ENCODE measurements around the gene PLEKHO1.

PLEKHO1 gene

GRCh38 chr1:150151291-150152181, 1.8 kb downstream of the PLEKHO1 start:
- peak; percentile 21 for DNase-seq

- no peak for DNase-seq
Observed at GRCh38 chr1:150152182-150152536, 2.4 kb downstream of the PLEKHO1 start.

GRCh38 chr1:150152772-150153456, 3.2 kb downstream of the PLEKHO1 start:
- DNase-seq = no peak

- DNase-seq = no peak
Observed at GRCh38 chr1:150154143-150154542, 4.4 kb downstream of the PLEKHO1 start.

- no peak for DNase-seq
Observed at GRCh38 chr1:150155413-150156071, 5.8 kb downstream of the PLEKHO1 start.

GRCh38 chr1:150156868-150157603, 7.3 kb downstream of the PLEKHO1 start:
- no peak for DNase-seq

GRCh38 chr1:150159550-150159949, 9.8 kb downstream of the PLEKHO1 start:
- DNase-seq = peak; percentile 92

GRCh38 chr1:150160964-150161621, 11.4 kb downstream of the PLEKHO1 start:
- DNase-seq = no peak

GRCh38 chr1:150161747-150162581, 12.2 kb downstream of the PLEKHO1 start:
- DNase-seq = no peak

- DNase-seq = no peak
Observed at GRCh38 chr1:150162582-150162861, 12.8 kb downstream of the PLEKHO1 start.

GRCh38 chr1:150162862-150163706, 13.4 kb downstream of the PLEKHO1 start:
- peak; percentile 92 for DNase-seq

GRCh38 chr1:150164224-150164623, 14.5 kb downstream of the PLEKHO1 start:
- DNase-seq = peak; percentile 57

- no peak for DNase-seq
Observed at GRCh38 chr1:150164779-150165178, 15.1 kb downstream of the PLEKHO1 start.

- DNase-seq = peak; percentile 27
Observed at GRCh38 chr1:150165622-150166612, 16.2 kb downstream of the PLEKHO1 start.

GRCh38 chr1:150168960-150169601, 19.4 kb downstream of the PLEKHO1 start:
- peak; percentile 12 for DNase-seq

GRCh38 chr1:150171801-150172200, 22.1 kb downstream of the PLEKHO1 start:
- no peak for DNase-seq

- DNase-seq = no peak
Observed at GRCh38 chr1:150173141-150173585, 23.4 kb downstream of the PLEKHO1 start.

- peak; percentile 84 for DNase-seq
Observed at GRCh38 chr1:150176593-150176992, 26.9 kb downstream of the PLEKHO1 start.

- peak; percentile 74 for DNase-seq
Observed at GRCh38 chr1:150178548-150178947, 28.8 kb downstream of the PLEKHO1 start.
